Measurements from ENCODE around the gene ADAMTS10. TPM values are rescaled to one million over a fixed set of nuclear protein-coding genes. Genes with fewer than 3 reads are reported as not detected.
"Not testable (repeated sequence)": the region's sequence is repeated elsewhere in the genome, so short reads cannot be mapped to it uniquely, and the experiment has no call there.

Gene ADAMTS10
- total RNA-seq, 1 donor from 2014 or later = 58.7 TPM

- H3K9me3 Mint-ChIP-seq (ENCODE audit: unreplicated experiment) = peaks cover 6% of the 10 kb centered on the region
- no peaks in the 10 kb centered on the region for H3K36me3 Mint-ChIP-seq (ENCODE audit: low read depth, unreplicated experiment)
- H3K27me3 Mint-ChIP-seq (ENCODE audit: unreplicated experiment) = peaks cover 2% of the 10 kb centered on the region
- no peak within 1 kb of the TSS for H3K4me3 Mint-ChIP-seq (ENCODE audit: unreplicated experiment)
- DNase-seq (ENCODE audit: low spot score) = no peak
- H3K4me1 Mint-ChIP-seq (ENCODE audit: unreplicated experiment) = no peaks in the 10 kb centered on the region
- TF ChIP-seq CTCF (IDR thresholded peaks at IDR 0.05; ENCODE audit: unreplicated experiment) = no peak
- H3K27ac Mint-ChIP-seq (ENCODE audit: unreplicated experiment) = peak within 1 kb of the TSS; percentile 64
Observed at GRCh38 chr19:8629996-8630683, 19.6 kb upstream of the ADAMTS10 start, which contains the start of gene NFILZ. TSS of gene NFILZ (plus strand) at chr19:8630633. CDS start at chr19:8676766, 46,133 bp downstream.

GRCh38 chr19:8629184-8629583 is 18.7 kb upstream of the ADAMTS10 start:
- DNase-seq (ENCODE audit: low spot score) = no peak

GRCh38 chr19:8626842-8627241 is 16.3 kb upstream of the ADAMTS10 start:
- Mint-ChIP-seq H3K36me3 (ENCODE audit: low read depth, unreplicated experiment) (no peaks in the 10 kb centered on the region), H3K9me3 (ENCODE audit: unreplicated experiment) (peaks cover 6% of the 10 kb centered on the region), H3K27ac (ENCODE audit: unreplicated experiment) (no peak overlapping the region), H3K27me3 (ENCODE audit: unreplicated experiment) (peaks cover 2% of the 10 kb centered on the region), H3K4me3 (ENCODE audit: unreplicated experiment) (no peak overlapping the region), H3K4me1 (ENCODE audit: unreplicated experiment) (no peaks in the 10 kb centered on the region)
- DNase-seq (ENCODE audit: low spot score) = no peak
- TF ChIP-seq CTCF (IDR thresholded peaks at IDR 0.05; ENCODE audit: unreplicated experiment) = no peak

More at GRCh38 chr19:8629184-8629583, 18.7 kb upstream of the ADAMTS10 start:
- H3K4me3 Mint-ChIP-seq (ENCODE audit: unreplicated experiment) = peak overlapping the region; percentile 5
- H3K9me3 Mint-ChIP-seq (ENCODE audit: unreplicated experiment) = peaks cover 6% of the 10 kb centered on the region
- TF ChIP-seq CTCF (IDR thresholded peaks at IDR 0.05; ENCODE audit: unreplicated experiment) = no peak
- peaks cover 2% of the 10 kb centered on the region for H3K27me3 Mint-ChIP-seq (ENCODE audit: unreplicated experiment)
- no peaks in the 10 kb centered on the region for H3K36me3 Mint-ChIP-seq (ENCODE audit: low read depth, unreplicated experiment)
- no peaks in the 10 kb centered on the region for H3K4me1 Mint-ChIP-seq (ENCODE audit: unreplicated experiment)
- no peak overlapping the region for H3K27ac Mint-ChIP-seq (ENCODE audit: unreplicated experiment)

GRCh38 chr19:8622886-8623285 is 12.4 kb upstream of the ADAMTS10 start:
- H3K4me1 Mint-ChIP-seq (ENCODE audit: unreplicated experiment); H3K9me3 Mint-ChIP-seq (ENCODE audit: unreplicated experiment); H3K36me3 Mint-ChIP-seq (ENCODE audit: low read depth, unreplicated experiment); H3K27me3 Mint-ChIP-seq (ENCODE audit: unreplicated experiment); H3K4me3 Mint-ChIP-seq (ENCODE audit: unreplicated experiment); DNase-seq (ENCODE audit: low spot score); H3K27ac Mint-ChIP-seq (ENCODE audit: unreplicated experiment): not testable (repeated sequence)

- DNase-seq (ENCODE audit: low spot score) = no peak
- no peaks in the 10 kb centered on the region for H3K4me1 Mint-ChIP-seq (ENCODE audit: unreplicated experiment)
- no peak for TF ChIP-seq CTCF (IDR thresholded peaks at IDR 0.05; ENCODE audit: unreplicated experiment)
- H3K27ac Mint-ChIP-seq (ENCODE audit: unreplicated experiment) = no peak overlapping the region
- H3K9me3 Mint-ChIP-seq (ENCODE audit: unreplicated experiment) = no peaks in the 10 kb centered on the region
- peaks cover 3% of the 10 kb centered on the region for H3K27me3 Mint-ChIP-seq (ENCODE audit: unreplicated experiment)
- H3K4me3 Mint-ChIP-seq (ENCODE audit: unreplicated experiment) = no peak overlapping the region
- peaks cover 3% of the 10 kb centered on the region for H3K36me3 Mint-ChIP-seq (ENCODE audit: low read depth, unreplicated experiment)
Observed at GRCh38 chr19:8618751-8619150, 8.2 kb upstream of the ADAMTS10 start.
